K562 (cell line): ENCODE data around the gene ACTN4. TPM values are rescaled to one million over a fixed set of nuclear protein-coding genes. Genes with fewer than 3 reads are reported as not detected.

Experiments
- C11orf30 ChIP-seq: fragments of 450-650 bp; IDR thresholded peaks from 2 replicates; pipeline ENCODE4 v1.6.1; 2016; ENCODE audit warnings: low read depth, mild to moderate bottlenecking
- KLF16 ChIP-seq: IDR thresholded peaks from 2 replicates; pipeline ENCODE4 v1.6.1; 2016; ENCODE audit warnings: antibody characterized with exemption
- MEF2A ChIP-seq: IDR thresholded peaks from 2 replicates; pipeline ENCODE4 v1.6.1; 2011; ENCODE audit warnings: low read depth, mild to moderate bottlenecking, low read length, moderate library complexity; ENCODE audit not compliant: control insufficient read depth
- MXI1 ChIP-seq: IDR thresholded peaks from 2 replicates; pipeline ENCODE4 v1.6.1; 2011; ENCODE audit warnings: low read depth, mild to moderate bottlenecking, improper control_type of control experiment, low read length
- MYC ChIP-seq, 2 experiments: fragments of 250-450 bp in 1 of 2; sonication (Bioruptor Pico) in 1 of 2; IDR thresholded peaks; 2 replicates each; pipeline versions ENCODE4 v1.5.1 to v1.6.1; 2012 to 2021; ENCODE audit warnings: low read depth in 2 of 2, borderline replicate concordance in 1 of 2, improper control_type of control experiment in 1 of 2, low read length in 1 of 2, mild to moderate bottlenecking in 1 of 2, moderate library complexity in 1 of 2
- MYNN ChIP-seq, 2 experiments: sonication (generic); formaldehyde crosslinking in 1 of 2; IDR thresholded peaks; 2 replicates each; pipeline versions ENCODE4 v1.5.0 to v1.6.1; 2016 to 2020; ENCODE audit warnings: antibody characterized with exemption in 1 of 2, missing genetic modification reagents in 1 of 2
- NR2C2 ChIP-seq, 2 experiments: fragments of 200-800 bp in 1 of 2; sonication (Bioruptor generic) in 1 of 2; sonication (generic) in 1 of 2; formaldehyde crosslinking in 1 of 2; IDR thresholded peaks; 2 replicates each; pipeline versions ENCODE4 v1.6.1 to v1.8.0; 2016 to 2022; ENCODE audit warnings: mild to moderate bottlenecking in 1 of 2, missing compliant biosample characterization in 1 of 2, missing genetic modification characterization in 1 of 2, missing genetic modification reagents in 1 of 2
- PTTG1 ChIP-seq: fragments of 450-650 bp; IDR thresholded peaks from 2 replicates; pipeline ENCODE4 v1.6.1; 2016; ENCODE audit warnings: low read depth, mild to moderate bottlenecking, missing genetic modification characterization, missing compliant biosample characterization
- RAD21 ChIP-seq, 2 experiments: fragments of 250-450 bp in 1 of 2; fragments of 450-650 bp in 1 of 2; sonication (Bioruptor Pico) in 1 of 2; formaldehyde crosslinking in 1 of 2; IDR thresholded peaks in 1 of 2; conservative IDR thresholded peaks in 1 of 2; 2 replicates each; pipeline versions ENCODE4 v1.4.0 to v1.8.0; 2020 to 2022; ENCODE audit warnings: mild to moderate bottlenecking in 2 of 2, moderate library complexity in 1 of 2
- TGIF2 ChIP-seq: sonication (generic); formaldehyde crosslinking; IDR thresholded peaks from 2 replicates; pipeline ENCODE4 v1.8.1; 2022; ENCODE audit warnings: mild to moderate bottlenecking, missing genetic modification reagents, moderate library complexity
- THRAP3 ChIP-seq: fragments of 450-650 bp; IDR thresholded peaks from 2 replicates; pipeline ENCODE4 v1.6.1; 2016; ENCODE audit warnings: mild to moderate bottlenecking, inconsistent platforms, borderline replicate concordance
- ZFP36 ChIP-seq: fragments of 150-350 bp; IDR thresholded peaks from 2 replicates; pipeline ENCODE4 v1.6.1; 2018; ENCODE audit warnings: low read length, low read depth; ENCODE audit not compliant: partially characterized antibody
- ZNF408 ChIP-seq: fragments of 250-450 bp; sonication (Bioruptor Pico); IDR thresholded peaks from 2 replicates; pipeline ENCODE4 v1.4.0; 2020; ENCODE audit warnings: low read depth, mild to moderate bottlenecking, moderate library complexity
- ZNF584 ChIP-seq: fragments of 200-800 bp; sonication (Bioruptor generic); IDR thresholded peaks from 2 replicates; pipeline ENCODE4 v1.6.1; 2016; ENCODE audit warnings: low read depth, mild to moderate bottlenecking, missing genetic modification characterization, missing compliant biosample characterization
- polyA plus RNA-seq, 8 experiments: library from polyadenylated mRNA; depleted of rRNA in 4 of 8; stranded (reverse) in 5 of 8; unstranded in 3 of 8; fragments of >200 nt; fragmentation: Nextera tagmentation in 2 of 8; fragmentation: Illumina TruSeq in 1 of 8; extraction: Ambion mirVana in 2 of 8; extraction: Trizol in 1 of 8; gene quantifications; 2 replicates each; pipeline versions ENCODE4 v1.2.1 to v1.2.3, GENCODE V29; 2011 to 2014; ENCODE audit warnings: inconsistent platforms in 1 of 8, missing spikeins in 1 of 8
- total RNA-seq, 7 experiments: library from RNA; depleted of rRNA in 6 of 7; stranded (reverse); fragments of >200 nt in 6 of 7; fragmentation: Illumina TruSeq in 2 of 7; extraction: Trizol in 2 of 7; gene quantifications; 2 replicates each; pipeline versions ENCODE4 v1.2.1 to v1.2.3, GENCODE V29; 2011 to 2021; ENCODE audit warnings: low replicate concordance in 1 of 7
- TF ChIP-seq, protein P1 (sequence below): fragments of 250-450 bp; sonication (Bioruptor Pico); IDR thresholded peaks from 2 replicates; pipeline ENCODE4 v1.5.0; 2021
- TF ChIP-seq, protein P2 (sequence below), 2 experiments: fragments of 450-650 bp; IDR thresholded peaks; 2 replicates each; pipeline ENCODE4 v1.6.1; 2018; ENCODE audit warnings: mild to moderate bottlenecking in 2 of 2, low read depth in 1 of 2; ENCODE audit not compliant: partially characterized antibody in 2 of 2

Gene ACTN4
- total and polyA plus RNA-seq, 9 of the 15 experiments (the other 6 are each of a cell fraction or from before 2014, with no cell fraction given), result 3.1 to 385 (median 125) TPM

DNA sequence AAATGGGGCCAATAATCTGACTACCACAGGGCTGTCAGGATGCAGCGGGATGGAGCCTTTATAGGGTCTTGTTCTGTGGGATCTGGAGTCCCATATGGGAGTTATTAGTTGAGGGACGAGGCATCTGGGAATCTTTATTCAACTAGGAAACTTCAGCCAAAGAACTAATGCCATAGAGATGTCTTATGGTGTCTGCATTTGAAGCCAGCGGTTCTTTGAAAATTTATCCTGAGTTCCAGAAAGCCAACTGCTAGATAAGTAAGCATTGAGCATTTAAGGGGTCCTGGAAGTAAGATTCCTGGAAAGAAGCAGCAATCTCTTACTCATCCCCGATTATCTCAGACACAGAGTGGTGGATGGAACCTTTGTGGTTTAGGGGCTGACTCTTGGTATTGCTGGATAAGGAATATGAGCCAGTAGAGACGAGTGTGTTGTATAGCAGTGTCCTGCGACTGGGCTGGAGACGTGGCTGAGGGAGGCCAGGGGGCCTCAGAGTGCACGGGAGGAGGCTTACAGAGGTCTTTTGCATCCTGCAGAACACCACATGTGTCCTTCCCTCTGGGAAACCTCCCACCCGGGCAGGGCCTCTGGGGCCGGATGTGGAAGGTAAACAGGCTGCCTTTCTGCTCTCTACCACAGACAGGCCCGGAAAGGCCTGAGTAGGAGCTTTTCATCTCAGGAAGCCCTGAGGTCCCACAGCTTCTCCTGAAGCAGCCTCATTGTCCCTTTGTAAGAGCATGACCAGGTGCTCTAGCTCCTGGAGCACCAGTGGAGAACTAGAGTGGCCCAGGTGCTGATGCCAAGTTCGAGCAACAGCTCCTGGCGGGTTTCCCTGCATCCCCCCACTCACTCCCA lies 28.8 kb downstream of the ACTN4 start (continued):
- TF ChIP-seq PTTG1 (tag), result no peak
- TF ChIP-seq TGIF2 (CRISPR knock-in tag), result no peak
- TF ChIP-seq MYNN (IDR thresholded peaks at IDR 0.05), result peak; percentile 85
- no peak for TF ChIP-seq MYNN (CRISPR knock-in tag; IDR thresholded peaks at IDR 0.05)
- TF ChIP-seq ZFP36, result peak; percentile 13
- TF ChIP-seq, protein P1, sequence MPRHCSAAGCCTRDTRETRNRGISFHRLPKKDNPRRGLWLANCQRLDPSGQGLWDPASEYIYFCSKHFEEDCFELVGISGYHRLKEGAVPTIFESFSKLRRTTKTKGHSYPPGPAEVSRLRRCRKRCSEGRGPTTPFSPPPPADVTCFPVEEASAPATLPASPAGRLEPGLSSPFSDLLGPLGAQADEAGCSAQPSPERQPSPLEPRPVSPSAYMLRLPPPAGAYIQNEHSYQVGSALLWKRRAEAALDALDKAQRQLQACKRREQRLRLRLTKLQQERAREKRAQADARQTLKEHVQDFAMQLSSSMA (CRISPR knock-in tag), result no peak
- TF ChIP-seq MYC (IDR thresholded peaks at IDR 0.05; ENCODE audit: low read depth, low read length), result peak; percentile 87
- peak; percentile 31; the same call in 1 of the 2 replicates for TF ChIP-seq MYC (CRISPR knock-in tag; IDR thresholded peaks at IDR 0.05; ENCODE audit: borderline replicate concordance, low read depth)
- TF ChIP-seq ZNF408, result no peak
- TF ChIP-seq MXI1, result 0 out of 2 replicates have a peak, but pooled peaks have one; percentile 15
- peak; percentile 77 for TF ChIP-seq C11orf30
- 0 out of 2 replicates have a peak, but pooled peaks have one; percentile 60 for TF ChIP-seq ZNF584 (CRISPR knock-in tag)
- TF ChIP-seq KLF16, result peak; percentile 95
- no peak; the same call in 1 of the 2 replicates for TF ChIP-seq NR2C2 (CRISPR knock-in tag; IDR thresholded peaks at IDR 0.05)
- peak; percentile 17; the same call in 1 of the 2 replicates for TF ChIP-seq NR2C2 (tag; IDR thresholded peaks at IDR 0.05)
- TF ChIP-seq, protein P2, sequence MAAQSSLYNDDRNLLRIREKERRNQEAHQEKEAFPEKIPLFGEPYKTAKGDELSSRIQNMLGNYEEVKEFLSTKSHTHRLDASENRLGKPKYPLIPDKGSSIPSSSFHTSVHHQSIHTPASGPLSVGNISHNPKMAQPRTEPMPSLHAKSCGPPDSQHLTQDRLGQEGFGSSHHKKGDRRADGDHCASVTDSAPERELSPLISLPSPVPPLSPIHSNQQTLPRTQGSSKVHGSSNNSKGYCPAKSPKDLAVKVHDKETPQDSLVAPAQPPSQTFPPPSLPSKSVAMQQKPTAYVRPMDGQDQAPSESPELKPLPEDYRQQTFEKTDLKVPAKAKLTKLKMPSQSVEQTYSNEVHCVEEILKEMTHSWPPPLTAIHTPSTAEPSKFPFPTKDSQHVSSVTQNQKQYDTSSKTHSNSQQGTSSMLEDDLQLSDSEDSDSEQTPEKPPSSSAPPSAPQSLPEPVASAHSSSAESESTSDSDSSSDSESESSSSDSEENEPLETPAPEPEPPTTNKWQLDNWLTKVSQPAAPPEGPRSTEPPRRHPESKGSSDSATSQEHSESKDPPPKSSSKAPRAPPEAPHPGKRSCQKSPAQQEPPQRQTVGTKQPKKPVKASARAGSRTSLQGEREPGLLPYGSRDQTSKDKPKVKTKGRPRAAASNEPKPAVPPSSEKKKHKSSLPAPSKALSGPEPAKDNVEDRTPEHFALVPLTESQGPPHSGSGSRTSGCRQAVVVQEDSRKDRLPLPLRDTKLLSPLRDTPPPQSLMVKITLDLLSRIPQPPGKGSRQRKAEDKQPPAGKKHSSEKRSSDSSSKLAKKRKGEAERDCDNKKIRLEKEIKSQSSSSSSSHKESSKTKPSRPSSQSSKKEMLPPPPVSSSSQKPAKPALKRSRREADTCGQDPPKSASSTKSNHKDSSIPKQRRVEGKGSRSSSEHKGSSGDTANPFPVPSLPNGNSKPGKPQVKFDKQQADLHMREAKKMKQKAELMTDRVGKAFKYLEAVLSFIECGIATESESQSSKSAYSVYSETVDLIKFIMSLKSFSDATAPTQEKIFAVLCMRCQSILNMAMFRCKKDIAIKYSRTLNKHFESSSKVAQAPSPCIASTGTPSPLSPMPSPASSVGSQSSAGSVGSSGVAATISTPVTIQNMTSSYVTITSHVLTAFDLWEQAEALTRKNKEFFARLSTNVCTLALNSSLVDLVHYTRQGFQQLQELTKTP (IDR thresholded peaks at IDR 0.05; ENCODE audit: low read depth in 1 of 2, partially characterized antibody in 2 of 2), result peak; percentile 44 to 90
- peak in 1 of 2 experiments; percentile 57; a peak in 3 of 4 replicates for TF ChIP-seq RAD21 (CRISPR knock-in tag; conservative IDR thresholded peaks at IDR 0.05 in 1 of 2, IDR thresholded peaks at IDR 0.05 in 1 of 2)
- no peak for TF ChIP-seq THRAP3
- peak; percentile 29; the same call in 1 of the 2 replicates for TF ChIP-seq MEF2A
